Body of pancreas (tissue), 4 donors: ENCODE results near the gene ARHGAP4.

Experiments used
- POLR2A ChIP-seq, 3 donors: fragments of 450-650 bp; IDR thresholded peaks; one replicate each; pipeline ENCODE4 v1.6.1; 2016; ENCODE audit warnings: antibody characterized with exemption in 3 of 3, mild to moderate bottlenecking in 2 of 3
- TF ChIP-seq, protein P1 (sequence below), 7 experiments: fragments of 450-650 bp in 4 of 7; fragments of 200-600 bp in 3 of 7; sonication (generic) in 3 of 7; IDR thresholded peaks; one replicate each; pipeline ENCODE4 v1.5.1; 2016 to 2019; ENCODE audit warnings: antibody characterized with exemption in 7 of 7

DNA sequence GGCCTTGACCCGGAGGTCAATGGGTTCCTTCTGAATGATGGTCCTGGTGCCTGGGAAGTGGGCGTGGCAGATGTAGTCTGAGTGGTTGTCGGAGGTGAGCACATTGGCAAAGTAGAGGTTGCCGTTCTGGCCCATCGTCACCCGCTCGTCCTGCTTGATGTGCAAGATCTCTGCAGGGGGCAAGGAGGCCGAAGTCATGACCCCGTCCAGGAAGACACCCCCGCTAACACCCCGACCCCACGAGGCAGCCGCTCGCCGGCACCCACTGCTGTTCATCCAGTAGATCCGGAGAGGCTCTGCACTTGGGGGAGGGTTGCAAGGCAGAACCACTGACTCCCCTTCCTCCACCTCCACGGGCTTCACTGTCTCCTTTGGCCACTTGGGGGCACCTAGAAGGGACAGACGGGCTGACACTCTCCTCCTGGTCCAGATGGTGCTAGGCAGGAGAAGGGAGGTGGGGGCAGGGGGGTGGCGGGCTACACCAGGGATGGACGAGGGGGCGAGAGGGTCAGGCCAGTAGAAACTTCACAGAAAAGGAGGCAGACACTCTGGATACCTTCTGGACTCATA is 55.2 kb downstream of the ARHGAP4 start:
- TF ChIP-seq, protein P1, sequence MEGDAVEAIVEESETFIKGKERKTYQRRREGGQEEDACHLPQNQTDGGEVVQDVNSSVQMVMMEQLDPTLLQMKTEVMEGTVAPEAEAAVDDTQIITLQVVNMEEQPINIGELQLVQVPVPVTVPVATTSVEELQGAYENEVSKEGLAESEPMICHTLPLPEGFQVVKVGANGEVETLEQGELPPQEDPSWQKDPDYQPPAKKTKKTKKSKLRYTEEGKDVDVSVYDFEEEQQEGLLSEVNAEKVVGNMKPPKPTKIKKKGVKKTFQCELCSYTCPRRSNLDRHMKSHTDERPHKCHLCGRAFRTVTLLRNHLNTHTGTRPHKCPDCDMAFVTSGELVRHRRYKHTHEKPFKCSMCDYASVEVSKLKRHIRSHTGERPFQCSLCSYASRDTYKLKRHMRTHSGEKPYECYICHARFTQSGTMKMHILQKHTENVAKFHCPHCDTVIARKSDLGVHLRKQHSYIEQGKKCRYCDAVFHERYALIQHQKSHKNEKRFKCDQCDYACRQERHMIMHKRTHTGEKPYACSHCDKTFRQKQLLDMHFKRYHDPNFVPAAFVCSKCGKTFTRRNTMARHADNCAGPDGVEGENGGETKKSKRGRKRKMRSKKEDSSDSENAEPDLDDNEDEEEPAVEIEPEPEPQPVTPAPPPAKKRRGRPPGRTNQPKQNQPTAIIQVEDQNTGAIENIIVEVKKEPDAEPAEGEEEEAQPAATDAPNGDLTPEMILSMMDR (IDR thresholded peaks at IDR 0.05): no peak
- no peak for TF ChIP-seq POLR2A (IDR thresholded peaks at IDR 0.05)
